Measurements from ENCODE around the gene TARP.

Gene TARP

GRCh38 chr7:38306914-38307313 lies 33.5 kb upstream of the TARP start:
- H3K36me3 ChIP-seq (ENCODE audit: control insufficient read depth, insufficient read depth, low read length): no peaks in the 10 kb centered on the region
- peaks cover 2% of the 10 kb centered on the region for H3K27me3 ChIP-seq (ENCODE audit: control insufficient read depth, insufficient read depth, low read length)
- no peak for TF ChIP-seq CTCF (IDR thresholded peaks at IDR 0.05; ENCODE audit: insufficient read depth, low read length, severe bottlenecking)
- FAIRE-seq (no peak), DNase-seq (ENCODE audit: low read depth) (no peak)
- H3K4me3 ChIP-seq (ENCODE audit: low read depth, low read length): no peak overlapping the region

GRCh38 chr7:38306171-38306570 lies 32.7 kb upstream of the TARP start:
- H3K27me3 ChIP-seq (ENCODE audit: control insufficient read depth, insufficient read depth, low read length): no peaks in the 10 kb centered on the region
- FAIRE-seq: no peak
- H3K4me3 ChIP-seq (ENCODE audit: low read depth, low read length): no peak overlapping the region
- DNase-seq (ENCODE audit: low read depth): no peak
- H3K36me3 ChIP-seq (ENCODE audit: control insufficient read depth, insufficient read depth, low read length): no peaks in the 10 kb centered on the region
- TF ChIP-seq CTCF (IDR thresholded peaks at IDR 0.05; ENCODE audit: insufficient read depth, low read length, severe bottlenecking): no peak

GRCh38 chr7:38303866-38304265 lies 30.4 kb upstream of the TARP start:
- no peak for DNase-seq (ENCODE audit: low read depth)
- TF ChIP-seq CTCF (IDR thresholded peaks at IDR 0.05; ENCODE audit: insufficient read depth, low read length, severe bottlenecking): no peak
- H3K27me3 ChIP-seq (ENCODE audit: control insufficient read depth, insufficient read depth, low read length): no peaks in the 10 kb centered on the region
- no peaks in the 10 kb centered on the region for H3K36me3 ChIP-seq (ENCODE audit: control insufficient read depth, insufficient read depth, low read length)
- H3K4me3 ChIP-seq (ENCODE audit: low read depth, low read length): no peak overlapping the region
- FAIRE-seq: no peak

- DNase-seq (ENCODE audit: low read depth): no peak
- Histone ChIP-seq H3K4me3 (ENCODE audit: low read depth, low read length) (no peak overlapping the region), H3K36me3 (ENCODE audit: control insufficient read depth, insufficient read depth, low read length) (no peaks in the 10 kb centered on the region), H3K27me3 (ENCODE audit: control insufficient read depth, insufficient read depth, low read length) (no peaks in the 10 kb centered on the region)
- FAIRE-seq: no peak
- TF ChIP-seq CTCF (IDR thresholded peaks at IDR 0.05; ENCODE audit: insufficient read depth, low read length, severe bottlenecking): no peak
These were observed 26.7 kb upstream of the TARP start for GRCh38 chr7:38300175-38300574.

GRCh38 chr7:38299275-38299931 lies 26.0 kb upstream of the TARP start:
- DNase-seq (ENCODE audit: low read depth) (no peak), FAIRE-seq (no peak)
- no peak for TF ChIP-seq CTCF (IDR thresholded peaks at IDR 0.05; ENCODE audit: insufficient read depth, low read length, severe bottlenecking)
- no peaks in the 10 kb centered on the region for H3K27me3 ChIP-seq (ENCODE audit: control insufficient read depth, insufficient read depth, low read length)
- H3K4me3 ChIP-seq (ENCODE audit: low read depth, low read length): no peak overlapping the region
- H3K36me3 ChIP-seq (ENCODE audit: control insufficient read depth, insufficient read depth, low read length): no peaks in the 10 kb centered on the region
